Iris pigment epithelial cell (primary cell): Measurements from ENCODE around the gene SLC10A3.

Source experiments
- DNase-seq: peaks from one replicate; pipeline ENCODE4 v3.0.0-alpha.2; 2011; ENCODE audit warnings: low read depth

The SLC10A3 gene

GRCh38 chrX:154463611-154464220 is 26.7 kb downstream of the SLC10A3 start:
- no peak for DNase-seq

- no peak for DNase-seq
These were observed 28.0 kb downstream of the SLC10A3 start for GRCh38 chrX:154462396-154462795.

DNA sequence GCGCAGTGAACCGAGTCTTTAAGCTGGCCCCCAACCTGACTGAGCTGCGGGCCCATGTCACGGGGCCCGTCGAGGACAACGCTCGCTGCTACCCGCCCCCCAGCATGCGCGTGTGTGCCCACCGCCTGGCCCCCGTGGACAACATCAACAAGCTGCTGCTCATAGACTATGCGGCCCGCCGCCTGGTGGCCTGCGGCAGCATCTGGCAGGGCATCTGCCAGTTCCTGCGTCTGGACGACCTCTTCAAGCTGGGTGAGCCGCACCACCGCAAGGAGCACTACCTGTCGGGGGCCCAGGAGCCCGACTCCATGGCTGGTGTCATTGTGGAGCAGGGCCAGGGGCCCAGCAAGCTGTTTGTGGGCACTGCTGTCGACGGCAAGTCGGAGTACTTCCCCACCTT is 30.1 kb downstream of the SLC10A3 start:
- DNase-seq: no peak

GRCh38 chrX:154459832-154460231 is 30.6 kb downstream of the SLC10A3 start:
- DNase-seq: no peak

DNA sequence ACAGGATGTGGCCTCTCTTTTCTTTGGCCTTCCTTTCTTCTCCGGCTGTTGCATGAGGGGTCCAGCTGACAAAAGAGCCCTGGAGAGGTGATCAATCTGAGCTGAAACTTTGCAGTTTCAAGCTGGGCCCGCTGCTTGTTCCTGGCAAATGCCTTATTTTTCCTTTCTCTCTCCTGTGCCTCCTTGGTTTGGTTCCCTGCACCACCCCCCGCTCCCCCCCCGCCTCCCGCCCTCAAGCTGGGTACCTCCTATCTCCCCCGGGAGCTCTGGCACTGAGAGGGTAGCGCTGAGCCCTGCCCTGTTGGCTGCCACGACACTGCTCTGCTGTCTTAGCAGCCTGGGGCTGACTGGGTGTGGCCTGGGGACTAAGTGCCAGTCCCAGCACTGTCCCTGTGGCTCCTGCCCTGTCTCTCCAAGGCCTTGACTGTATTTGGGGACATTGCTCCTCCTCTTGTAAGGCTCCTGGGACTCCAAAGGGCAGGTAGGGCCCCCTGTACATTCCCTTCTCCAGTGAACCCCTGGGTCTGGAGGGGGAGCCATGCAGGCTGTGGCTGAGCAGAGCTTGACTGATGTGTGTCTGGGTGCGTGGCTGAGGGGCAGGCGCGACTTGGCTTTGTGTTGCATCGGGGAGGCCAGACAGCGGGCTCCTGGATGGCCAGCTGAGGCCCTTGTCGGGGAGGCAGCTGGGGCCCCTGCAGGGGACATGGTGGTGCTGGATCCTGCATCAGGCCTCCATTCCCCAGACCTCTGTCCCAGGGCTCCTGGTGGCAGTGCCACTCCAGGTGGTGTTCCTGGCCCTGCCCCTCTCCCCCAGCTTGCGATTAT is 31.3 kb downstream of the SLC10A3 start:
- no peak for DNase-seq

DNA sequence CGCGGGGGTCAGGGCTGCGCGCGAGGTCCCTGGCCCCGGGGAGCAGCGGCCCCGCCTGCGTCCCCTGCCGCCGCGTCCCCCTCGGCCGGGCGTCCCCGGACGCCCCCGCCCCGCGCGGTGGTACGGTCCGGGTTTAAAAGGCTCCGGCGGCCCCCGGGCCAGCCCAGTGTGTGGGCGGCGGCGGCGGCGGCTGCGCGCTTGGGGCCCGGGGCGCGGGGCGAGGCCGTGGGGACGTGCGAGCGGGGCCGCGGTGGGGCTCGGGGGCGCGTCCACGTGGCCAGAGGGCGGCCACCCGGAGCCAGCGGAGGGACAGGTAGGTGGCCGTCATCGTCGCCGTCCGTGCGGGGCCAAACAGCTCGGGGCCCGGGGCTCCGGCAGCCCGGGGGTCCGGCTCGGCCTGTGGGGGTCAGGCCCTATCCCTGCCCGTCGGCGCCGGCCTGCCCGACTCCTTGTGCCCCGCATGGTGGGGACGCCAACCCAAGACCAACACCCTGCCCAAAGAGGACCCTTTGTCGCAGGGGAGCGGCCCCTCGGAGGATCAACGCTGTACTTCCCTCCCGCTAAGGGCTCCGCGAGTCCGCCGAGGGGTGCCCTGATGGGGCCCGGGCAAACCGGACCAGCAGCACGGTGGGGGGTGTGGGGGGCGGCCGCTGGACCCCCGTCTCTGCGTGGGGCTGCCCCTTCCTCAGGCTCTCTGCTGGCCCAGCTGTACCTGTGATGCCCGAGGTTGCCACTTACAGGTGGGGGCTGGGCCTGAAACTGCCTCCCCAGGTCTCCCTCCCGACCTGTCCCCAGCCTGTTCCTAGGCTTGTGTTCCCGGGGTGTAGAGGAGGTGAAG is 32.1 kb downstream of the SLC10A3 start, which contains the start of gene PLXNA3:
Gene PLXNA3 (plus strand): TSS at position 166 of the 838 bp plus-strand sequence. CDS start 1,903 bp downstream, outside the sequence.
- no peak for DNase-seq

DNA sequence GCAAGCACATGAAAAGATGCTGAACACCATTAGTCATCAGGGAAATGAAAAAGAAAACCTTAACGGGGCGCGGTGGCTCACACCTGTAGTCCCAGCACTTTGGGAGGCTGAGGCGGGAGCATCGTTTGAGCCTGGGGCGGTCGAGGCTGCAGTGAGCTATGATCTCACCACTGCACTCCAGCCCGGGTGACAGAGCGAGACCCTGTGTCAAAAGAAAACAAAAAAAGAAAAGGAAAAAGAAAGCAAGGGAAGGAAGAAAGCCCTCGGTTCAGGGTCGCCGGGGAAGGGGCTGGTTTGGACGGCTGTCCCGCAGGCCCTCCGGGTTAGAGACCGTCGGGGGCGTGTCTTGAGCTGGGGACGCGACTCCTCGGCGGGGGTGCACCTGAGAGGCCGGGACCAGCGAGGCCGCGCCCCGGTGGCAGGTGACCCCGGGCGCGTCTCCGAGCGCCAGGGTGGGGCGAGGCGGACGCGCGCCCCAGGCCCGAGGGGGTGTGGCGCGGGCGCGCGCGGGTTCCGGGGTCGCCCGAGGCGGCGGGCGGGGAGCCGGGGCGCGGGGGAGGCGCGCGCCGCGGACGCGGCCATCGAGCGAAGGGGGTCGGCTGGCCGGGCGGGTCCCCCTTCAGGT is 32.8 kb downstream of the SLC10A3 start:
- no peak for DNase-seq

- DNase-seq: no peak
These were observed 37.6 kb downstream of the SLC10A3 start for GRCh38 chrX:154452823-154453222.

DNA sequence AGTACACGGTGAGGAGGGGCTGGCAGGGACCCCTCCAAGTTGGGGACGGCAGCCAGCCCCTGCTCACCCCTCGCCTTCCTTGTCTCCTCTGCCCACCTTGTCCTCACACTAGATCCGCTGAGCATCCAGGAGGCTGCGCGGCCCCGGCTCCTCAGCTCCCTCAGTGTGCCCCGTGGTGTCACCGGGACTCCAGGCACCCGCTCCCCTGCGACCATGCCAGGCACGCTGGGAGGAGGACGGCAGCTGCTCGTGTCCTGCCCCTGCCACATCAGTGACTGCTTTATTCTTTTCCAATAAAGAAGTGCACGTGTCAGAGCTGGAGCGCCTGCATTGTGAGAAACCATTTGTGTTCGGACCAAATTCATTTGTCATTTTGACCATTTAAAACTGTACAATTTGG is 40.1 kb downstream of the SLC10A3 start:
- no peak for DNase-seq

DNA sequence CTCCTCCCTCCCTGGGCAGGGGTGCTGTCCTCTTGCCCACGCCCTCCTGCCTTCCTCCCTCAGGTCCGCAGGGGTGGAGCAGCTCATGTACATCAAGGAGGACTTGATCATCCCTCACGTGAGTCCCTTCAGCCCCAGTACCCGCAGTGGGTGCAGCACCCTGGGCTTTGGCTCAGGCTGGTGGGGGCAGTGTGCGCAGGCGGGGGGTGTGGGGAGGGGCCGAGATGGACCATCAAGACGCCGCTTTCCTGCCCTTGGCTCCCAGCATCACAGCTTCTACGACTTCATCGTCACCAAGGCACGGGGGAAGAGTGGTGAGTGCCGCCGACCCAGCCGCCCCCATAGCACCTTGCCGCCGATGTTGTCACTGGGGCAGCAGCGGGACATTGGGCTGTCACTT is 40.8 kb downstream of the SLC10A3 start:
- DNase-seq: no peak

DNA sequence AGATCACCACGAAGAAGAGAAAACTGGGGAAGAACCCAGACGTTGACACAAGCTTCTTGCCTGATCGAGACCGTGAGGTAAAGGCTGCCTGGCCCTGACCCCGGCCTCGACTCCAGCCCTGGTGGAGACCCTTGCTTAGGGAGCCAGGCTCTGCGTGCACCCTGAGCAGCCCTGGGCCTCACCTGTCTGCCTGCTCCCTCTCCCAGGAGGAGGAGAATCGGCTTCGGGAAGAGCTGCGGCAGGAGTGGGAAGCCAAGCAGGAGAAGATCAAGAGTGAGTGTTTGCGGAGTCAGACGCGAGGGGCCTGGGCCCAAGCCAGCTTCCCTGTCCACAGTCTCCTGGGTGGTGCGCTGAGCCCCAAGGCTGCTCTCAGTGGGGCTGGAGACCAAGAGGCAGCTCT is 41.9 kb downstream of the SLC10A3 start:
- no peak for DNase-seq

GRCh38 chrX:154446430-154446829 is 44.0 kb downstream of the SLC10A3 start:
- no peak for DNase-seq

DNA sequence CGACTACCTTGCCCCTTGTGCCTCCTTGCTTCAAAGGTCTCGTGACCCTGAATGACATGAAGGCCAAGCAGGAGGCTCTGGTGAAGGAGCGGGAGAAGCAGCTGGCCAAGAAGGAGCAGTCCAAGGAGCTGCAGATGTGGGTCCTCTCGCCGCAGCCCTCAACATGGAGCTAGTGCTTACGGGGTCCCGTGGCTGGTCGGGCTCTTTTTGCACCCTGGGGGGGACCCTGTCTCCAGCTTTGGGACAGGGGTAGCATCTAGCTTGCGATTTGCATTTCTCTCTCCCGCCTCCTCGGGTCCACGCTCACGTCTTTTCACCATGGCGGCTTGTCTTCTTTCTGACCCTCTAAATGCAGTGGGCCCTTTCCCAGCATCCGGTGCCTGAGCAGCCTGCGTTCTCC is 44.7 kb downstream of the SLC10A3 start:
- DNase-seq: no peak

- no peak for DNase-seq
These were observed 45.6 kb downstream of the SLC10A3 start for GRCh38 chrX:154444755-154445246.

DNA sequence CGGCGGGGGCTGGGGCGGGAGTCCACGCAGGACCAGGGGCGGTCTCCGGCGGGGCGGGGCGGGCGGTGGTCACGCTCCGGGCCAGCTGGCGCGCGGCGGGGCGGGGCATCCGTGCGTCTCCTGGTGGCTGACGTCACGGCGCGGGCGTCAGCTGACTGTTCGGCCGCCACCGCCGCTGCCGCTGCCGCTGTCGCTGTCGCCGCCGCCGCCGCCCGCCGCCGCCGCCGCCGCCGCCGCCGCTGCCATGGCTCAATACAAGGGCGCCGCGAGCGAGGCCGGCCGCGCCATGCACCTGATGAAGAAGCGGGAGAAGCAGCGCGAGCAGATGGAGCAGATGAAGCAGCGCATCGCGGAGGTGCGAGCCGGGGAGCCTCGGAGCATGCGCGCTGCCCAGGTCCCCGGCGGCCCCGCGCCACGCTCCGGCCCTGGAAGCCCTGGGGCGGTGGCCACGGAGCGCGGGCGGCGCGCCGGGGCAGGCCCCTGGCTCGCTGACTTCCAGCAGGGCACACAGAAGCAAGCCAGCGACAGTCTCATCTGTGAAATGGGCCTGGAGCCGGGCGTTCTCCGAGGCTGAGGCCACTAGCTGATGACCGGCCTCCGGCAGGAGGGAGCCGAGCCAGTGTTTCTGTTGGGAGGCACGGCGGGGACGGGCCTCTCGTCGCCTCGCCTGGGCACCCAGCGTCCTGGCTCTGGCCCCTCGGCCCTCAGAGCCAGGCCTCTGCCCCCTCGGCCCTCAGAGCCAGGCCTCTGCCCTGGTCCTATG is 46.3 kb downstream of the SLC10A3 start, which contains the start of gene FAM50A:
Gene FAM50A (plus strand): TSS at position 150 of the 763 bp plus-strand sequence. CDS start 95 bp downstream, at position 245.
- peak; percentile 51 for DNase-seq

DNA sequence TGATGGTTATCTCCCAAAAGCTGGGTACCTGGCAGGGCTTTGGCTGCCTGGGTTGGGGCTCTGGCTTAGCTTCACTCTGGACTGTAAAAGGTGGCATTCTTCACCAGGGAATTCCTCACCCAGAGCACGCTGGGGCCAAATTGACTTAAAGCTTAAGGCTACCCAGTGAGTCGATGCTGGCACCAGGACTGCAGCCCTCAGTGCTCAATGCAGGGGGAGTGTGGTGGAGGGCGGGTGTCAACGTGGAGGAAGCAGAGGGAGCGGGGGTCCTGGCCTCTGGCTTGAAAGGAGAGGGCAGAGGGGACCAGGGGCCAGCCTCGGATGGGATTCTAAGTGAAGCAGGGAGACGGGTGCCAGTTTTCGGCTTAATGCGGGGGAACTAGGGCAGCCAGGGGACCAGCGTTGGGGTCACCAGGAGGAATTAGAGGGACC is 46.9 kb downstream of the SLC10A3 start:
- no peak for DNase-seq

- no peak for DNase-seq
These were observed 48.3 kb downstream of the SLC10A3 start for GRCh38 chrX:154441984-154442707.

DNA sequence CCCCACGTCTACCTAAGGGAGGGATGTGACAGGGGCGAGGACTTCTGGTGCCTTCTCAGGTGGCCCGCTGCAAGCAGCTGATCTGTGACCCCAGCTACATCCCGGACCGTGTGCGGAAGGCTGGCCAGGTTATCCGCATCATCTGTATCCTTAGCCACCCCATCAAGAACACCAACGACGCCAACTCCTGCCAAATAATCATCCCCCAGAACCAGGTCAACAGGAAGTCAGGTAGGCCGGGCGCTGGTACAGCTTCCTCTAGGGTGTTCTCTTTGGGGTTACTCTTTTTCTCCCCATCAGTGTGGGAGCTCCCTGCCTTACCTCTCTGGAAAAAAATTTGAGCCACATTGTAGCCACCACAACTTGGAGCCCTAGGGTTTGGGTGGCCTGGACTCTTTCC is 48.9 kb downstream of the SLC10A3 start:
- DNase-seq: no peak

GRCh38 chrX:154440623-154441357 is 49.6 kb downstream of the SLC10A3 start:
- DNase-seq: no peak

DNA sequence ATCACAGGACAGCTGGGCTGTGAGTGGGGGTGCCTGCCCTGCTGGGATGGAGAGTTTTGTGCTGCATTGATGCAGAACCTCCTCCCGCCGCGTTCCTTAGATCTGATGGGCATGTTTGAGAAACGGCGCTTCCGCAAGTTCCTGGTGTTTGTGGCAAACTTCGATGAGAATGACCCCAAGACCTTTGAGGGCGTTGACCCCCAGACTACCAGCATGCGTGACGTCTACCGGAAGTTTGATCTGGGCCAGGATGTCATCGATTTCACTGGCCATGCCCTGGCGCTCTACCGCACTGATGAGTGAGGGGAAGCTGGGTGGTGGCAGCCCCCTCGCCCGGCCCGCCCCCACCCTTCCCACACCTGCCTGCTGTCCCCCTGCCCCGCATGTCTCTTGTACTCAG is 50.6 kb downstream of the SLC10A3 start:
- DNase-seq: no peak
